HG03378 (cell line): Measurements from ENCODE around the gene PDCD1.
"Not testable (repeated sequence)": the region's sequence is repeated elsewhere in the genome, so short reads cannot be mapped to it uniquely, and the experiment has no call there.

Experiments
- ATAC-seq: cut with Tn5 transposase; IDR thresholded peaks from one replicate; pipeline ENCODE4 v1.9.1; 2021; ENCODE audit warnings: mild to moderate bottlenecking, moderate library complexity; ENCODE audit not compliant: unreplicated experiment

Gene PDCD1

DNA sequence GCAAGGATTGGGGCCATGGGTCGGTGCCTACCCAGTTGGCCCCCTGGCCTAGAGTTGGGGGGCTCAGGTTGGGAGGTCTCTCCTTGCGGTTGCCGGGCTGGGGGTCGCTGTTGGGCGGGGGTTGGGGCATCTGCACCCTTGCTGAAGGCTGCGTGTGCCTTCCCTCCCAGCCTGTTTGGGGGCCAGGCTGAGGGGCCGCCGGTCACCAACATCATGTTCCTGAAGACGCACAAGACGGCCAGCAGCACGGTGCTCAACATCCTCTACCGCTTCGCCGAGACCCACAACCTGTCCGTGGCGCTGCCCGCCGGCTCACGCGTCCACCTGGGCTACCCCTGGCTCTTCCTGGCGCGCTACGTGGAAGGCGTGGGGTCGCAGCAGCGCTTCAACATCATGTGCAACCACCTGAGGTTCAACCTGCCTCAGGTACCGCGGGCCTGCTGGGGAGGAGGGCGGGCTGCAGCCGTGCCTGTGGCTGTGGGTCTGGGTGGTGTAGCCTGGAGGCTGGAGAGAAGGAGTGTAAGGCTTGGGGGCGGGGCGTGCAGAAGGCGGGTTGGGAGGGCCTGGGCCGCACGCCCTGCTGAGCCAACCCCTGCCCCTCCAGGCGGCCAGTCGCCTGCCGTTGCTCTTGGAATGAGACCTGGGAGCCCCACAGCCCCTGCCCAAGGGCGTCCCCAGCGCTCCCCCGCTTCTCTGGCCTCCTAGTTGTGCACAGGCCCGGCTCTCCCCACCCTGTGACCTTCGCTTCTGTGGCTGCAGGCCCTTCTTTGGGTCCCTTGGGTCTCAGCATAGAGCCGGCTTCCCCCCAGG, 56.9 kb downstream of the PDCD1 start:
- ATAC-seq: no peak

DNA sequence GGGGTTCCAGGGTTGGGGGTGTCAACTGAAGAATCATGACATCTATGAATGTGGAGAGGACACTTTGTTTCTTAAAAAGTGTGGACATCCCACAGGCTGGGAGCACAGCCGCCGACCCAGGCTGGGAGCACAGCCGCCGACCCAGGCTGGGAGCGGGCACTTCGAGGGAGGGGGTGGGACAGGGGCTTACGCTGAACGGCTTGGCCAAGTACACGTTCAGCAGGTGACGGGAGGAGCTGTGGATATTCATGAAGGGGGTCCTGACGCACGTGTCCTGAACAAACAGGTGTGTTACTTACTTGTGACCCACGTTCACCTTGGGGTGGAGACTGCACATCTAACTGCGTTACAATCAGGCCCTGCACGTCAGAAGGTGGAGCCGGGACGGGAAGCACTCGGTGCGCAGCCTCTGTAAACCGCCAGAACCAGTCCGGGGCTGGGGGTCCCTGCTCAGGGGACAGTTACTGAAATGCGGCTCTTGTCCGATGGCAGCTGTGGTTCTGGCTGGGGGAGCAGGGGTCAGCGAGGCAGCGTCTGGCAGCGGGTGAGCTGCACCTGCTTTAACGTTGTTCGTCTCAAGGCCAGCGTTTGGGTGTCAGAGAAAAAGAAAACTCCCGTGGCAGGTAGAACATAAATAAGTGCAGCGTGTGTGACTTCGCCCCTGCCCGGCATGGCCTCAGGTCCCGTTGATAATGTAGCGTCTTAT, 58.3 kb downstream of the PDCD1 start:
- not testable (repeated sequence) for ATAC-seq
